ENCODE measurements around the gene LRRC55. TPM values are rescaled to one million over a fixed set of nuclear protein-coding genes. Genes with fewer than 3 reads are reported as not detected.

LRRC55 gene
- polyA plus RNA-seq, 1 donor (not counting 4 experiments of a cell fraction or from before 2014, with no cell fraction given) = not detected

- Histone ChIP-seq H2AFZ (ENCODE audit: control insufficient read depth, low read length) (no peak within 1 kb of the TSS), H3K27ac (ENCODE audit: control insufficient read depth, insufficient read depth, low read length) (no peak within 1 kb of the TSS), H3K36me3 (ENCODE audit: control insufficient read depth in 2 of 2, extremely low read depth in 1 of 2, insufficient read depth in 2 of 2, low read length in 2 of 2) (no peaks in the 10 kb centered on the region), H3K4me1 (ENCODE audit: control insufficient read depth, extremely low read depth, insufficient read depth, low read length) (no peaks in the 10 kb centered on the region), H3K9ac (ENCODE audit: control insufficient read depth, extremely low read depth, insufficient read depth, low read length) (no peak within 1 kb of the TSS), H3K4me2 (ENCODE audit: control insufficient read depth, extremely low read depth, insufficient read depth, low read depth, low read length) (no peak within 1 kb of the TSS), H3K27me3 (ENCODE audit: control insufficient read depth, extremely low read depth, insufficient read depth, low read length) (peaks cover 13% of the 10 kb centered on the region), H3K9me1 (ENCODE audit: control insufficient read depth, extremely low read depth, insufficient read depth, low read length) (no peaks in the 10 kb centered on the region), H3K9me3 (ENCODE audit: control insufficient read depth, low read depth, low read length) (no peaks in the 10 kb centered on the region), H4K20me1 (ENCODE audit: control insufficient read depth, extremely low read depth, insufficient read depth, low read length) (no peaks in the 10 kb centered on the region), H3K79me2 (ENCODE audit: control insufficient read depth, insufficient read depth, low read length) (no peaks in the 10 kb centered on the region), H3K4me3 (ENCODE audit: control insufficient read depth in 2 of 3, extremely low read depth in 1 of 3, insufficient read depth in 2 of 3, low read depth in 1 of 3, low read length in 3 of 3) (no peak within 1 kb of the TSS)
- DNase-seq (ENCODE audit: low read depth, low spot score) (no peak), FAIRE-seq (no peak)
- no peak for TF ChIP-seq EZH2 (IDR thresholded peaks at IDR 0.05; ENCODE audit: low read length)
- no peak for TF ChIP-seq CTCF (optimal IDR thresholded peaks at IDR 0.05 in 1 of 3, IDR thresholded peaks at IDR 0.05 in 1 of 3, conservative IDR thresholded peaks at IDR 0.05 in 1 of 3; ENCODE audit: extremely low read depth in 1 of 3, insufficient read depth in 2 of 3, low read length in 3 of 3)
- dilution Hi-C loops (cut with MboI; ENCODE audit: extremely low pct_ligation_motif_present, low sequenced_read_pairs) = no loop called here
These were observed 55.5 kb downstream of the LRRC55 start, which contains the start of gene APLNR for GRCh38 chr11:57237204-57237681. Gene APLNR, minus strand, starts transcription at chr11:57237250. Its CDS starts 246 bp downstream, at chr11:57237004.

GRCh38 chr11:57239348-57239747 is 57.6 kb downstream of the LRRC55 start:
- TF ChIP-seq CTCF (optimal IDR thresholded peaks at IDR 0.05 in 1 of 3, IDR thresholded peaks at IDR 0.05 in 1 of 3, conservative IDR thresholded peaks at IDR 0.05 in 1 of 3; ENCODE audit: extremely low read depth in 1 of 3, insufficient read depth in 2 of 3, low read length in 3 of 3) (no peak), EZH2 (IDR thresholded peaks at IDR 0.05; ENCODE audit: low read length) (no peak)
- dilution Hi-C loops (cut with MboI; ENCODE audit: extremely low pct_ligation_motif_present, low sequenced_read_pairs) = no loop called here
- Histone ChIP-seq H3K9me1 (ENCODE audit: control insufficient read depth, extremely low read depth, insufficient read depth, low read length) (no peaks in the 10 kb centered on the region), H3K9ac (ENCODE audit: control insufficient read depth, extremely low read depth, insufficient read depth, low read length) (no peak overlapping the region), H3K27ac (ENCODE audit: control insufficient read depth, insufficient read depth, low read length) (no peak overlapping the region), H3K9me3 (ENCODE audit: control insufficient read depth, low read depth, low read length) (no peaks in the 10 kb centered on the region), H3K36me3 (ENCODE audit: control insufficient read depth in 2 of 2, extremely low read depth in 1 of 2, insufficient read depth in 2 of 2, low read length in 2 of 2) (no peaks in the 10 kb centered on the region), H3K79me2 (ENCODE audit: control insufficient read depth, insufficient read depth, low read length) (no peaks in the 10 kb centered on the region), H4K20me1 (ENCODE audit: control insufficient read depth, extremely low read depth, insufficient read depth, low read length) (no peaks in the 10 kb centered on the region), H3K4me1 (ENCODE audit: control insufficient read depth, extremely low read depth, insufficient read depth, low read length) (no peaks in the 10 kb centered on the region), H3K4me2 (ENCODE audit: control insufficient read depth, extremely low read depth, insufficient read depth, low read depth, low read length) (no peak overlapping the region), H2AFZ (ENCODE audit: control insufficient read depth, low read length) (no peak overlapping the region), H3K4me3 (ENCODE audit: control insufficient read depth in 2 of 3, extremely low read depth in 1 of 3, insufficient read depth in 2 of 3, low read depth in 1 of 3, low read length in 3 of 3) (no peak overlapping the region), H3K27me3 (ENCODE audit: control insufficient read depth, extremely low read depth, insufficient read depth, low read length) (peaks cover 6% of the 10 kb centered on the region)
- DNase-seq (ENCODE audit: low read depth, low spot score) = no peak
- FAIRE-seq = no peak

All from keratinocyte (primary cell).